HG02981 (cell line): Measurements from ENCODE around the gene ARHGAP25.

Experiments used
- ATAC-seq: cut with Tn5 transposase; IDR thresholded peaks from one replicate; pipeline ENCODE4 v1.9.1; 2021; ENCODE audit warnings: mild to moderate bottlenecking, moderate library complexity; ENCODE audit not compliant: unreplicated experiment

The ARHGAP25 gene

GRCh38 chr2:68857202-68857845 is 122.7 kb downstream of the ARHGAP25 start:
- no peak for ATAC-seq

- ATAC-seq = no peak
Observed at GRCh38 chr2:68857855-68858456, 123.3 kb downstream of the ARHGAP25 start.

GRCh38 chr2:68860111-68860510 is 125.5 kb downstream of the ARHGAP25 start:
- no peak for ATAC-seq

GRCh38 chr2:68861330-68861729 is 126.7 kb downstream of the ARHGAP25 start:
- ATAC-seq = no peak

- no peak for ATAC-seq
Observed at GRCh38 chr2:68862889-68863288, 128.3 kb downstream of the ARHGAP25 start.

GRCh38 chr2:68863996-68864395 is 129.4 kb downstream of the ARHGAP25 start:
- ATAC-seq = no peak

- no peak for ATAC-seq
Observed at GRCh38 chr2:68865108-68865507, 130.5 kb downstream of the ARHGAP25 start.

- ATAC-seq = no peak
Observed at GRCh38 chr2:68870215-68870614, 135.6 kb downstream of the ARHGAP25 start.

GRCh38 chr2:68871159-68871764 is 136.7 kb downstream of the ARHGAP25 start, which contains the start of gene BMP10:
Gene BMP10 (minus strand): TSS chr2:68871397. CDS start chr2:68871358, 39 bp downstream.
- ATAC-seq = no peak
